ENCODE data around the gene ACOT8.
"Not testable (repeated sequence)": the region's sequence is repeated elsewhere in the genome, so short reads cannot be mapped to it uniquely, and the experiment has no call there.

ACOT8 gene

DNA sequence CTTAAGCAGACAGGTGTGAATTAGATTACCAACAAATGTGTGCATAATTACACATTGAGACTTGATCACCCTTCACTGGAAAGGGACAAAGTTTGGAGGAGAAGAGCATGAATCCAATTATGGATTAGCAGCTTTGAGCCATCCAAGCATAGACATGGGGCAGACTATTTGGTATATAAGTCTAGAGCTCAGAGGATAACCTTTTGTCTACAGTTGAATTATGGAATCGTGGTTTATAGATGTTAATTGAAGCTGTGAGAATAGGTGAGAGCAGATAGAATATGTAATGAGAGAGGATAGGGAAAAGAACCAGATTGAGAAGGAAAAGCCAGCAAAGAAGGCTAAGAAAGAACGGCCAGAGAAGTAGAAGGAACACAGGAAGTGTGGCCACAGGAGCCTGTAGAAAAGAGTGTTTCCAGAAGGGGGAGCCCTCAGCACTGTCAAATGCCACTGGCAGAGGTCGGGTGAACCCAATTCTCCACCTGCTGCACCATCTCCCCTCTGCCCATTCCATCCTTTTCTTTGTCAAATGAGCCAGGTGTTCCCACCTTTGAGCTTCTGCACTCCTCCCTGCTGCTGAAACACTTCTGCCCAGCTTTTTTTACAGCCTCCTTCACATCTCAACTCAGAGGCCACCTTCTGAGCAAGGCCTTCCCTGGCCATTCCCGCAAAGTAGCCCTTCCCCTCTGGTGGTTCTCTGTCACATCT is 58.1 kb downstream of the ACOT8 start:
- no peak overlapping the region for H3K4me3 ChIP-seq (ENCODE audit: low read depth, low read length)
- peak; percentile 75 for DNase-seq (ENCODE audit: low read depth)
- TF ChIP-seq MYC (IDR thresholded peaks at IDR 0.05; ENCODE audit: low read depth, low read length) = no peak
- TF ChIP-seq, protein P1, sequence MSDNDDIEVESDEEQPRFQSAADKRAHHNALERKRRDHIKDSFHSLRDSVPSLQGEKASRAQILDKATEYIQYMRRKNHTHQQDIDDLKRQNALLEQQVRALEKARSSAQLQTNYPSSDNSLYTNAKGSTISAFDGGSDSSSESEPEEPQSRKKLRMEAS (IDR thresholded peaks at IDR 0.05; ENCODE audit: low read depth, low read length) = no peak
- TF ChIP-seq, protein P2, sequence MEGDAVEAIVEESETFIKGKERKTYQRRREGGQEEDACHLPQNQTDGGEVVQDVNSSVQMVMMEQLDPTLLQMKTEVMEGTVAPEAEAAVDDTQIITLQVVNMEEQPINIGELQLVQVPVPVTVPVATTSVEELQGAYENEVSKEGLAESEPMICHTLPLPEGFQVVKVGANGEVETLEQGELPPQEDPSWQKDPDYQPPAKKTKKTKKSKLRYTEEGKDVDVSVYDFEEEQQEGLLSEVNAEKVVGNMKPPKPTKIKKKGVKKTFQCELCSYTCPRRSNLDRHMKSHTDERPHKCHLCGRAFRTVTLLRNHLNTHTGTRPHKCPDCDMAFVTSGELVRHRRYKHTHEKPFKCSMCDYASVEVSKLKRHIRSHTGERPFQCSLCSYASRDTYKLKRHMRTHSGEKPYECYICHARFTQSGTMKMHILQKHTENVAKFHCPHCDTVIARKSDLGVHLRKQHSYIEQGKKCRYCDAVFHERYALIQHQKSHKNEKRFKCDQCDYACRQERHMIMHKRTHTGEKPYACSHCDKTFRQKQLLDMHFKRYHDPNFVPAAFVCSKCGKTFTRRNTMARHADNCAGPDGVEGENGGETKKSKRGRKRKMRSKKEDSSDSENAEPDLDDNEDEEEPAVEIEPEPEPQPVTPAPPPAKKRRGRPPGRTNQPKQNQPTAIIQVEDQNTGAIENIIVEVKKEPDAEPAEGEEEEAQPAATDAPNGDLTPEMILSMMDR (IDR thresholded peaks at IDR 0.05; ENCODE audit: low read depth, low read length) = peak; percentile 83

DNA sequence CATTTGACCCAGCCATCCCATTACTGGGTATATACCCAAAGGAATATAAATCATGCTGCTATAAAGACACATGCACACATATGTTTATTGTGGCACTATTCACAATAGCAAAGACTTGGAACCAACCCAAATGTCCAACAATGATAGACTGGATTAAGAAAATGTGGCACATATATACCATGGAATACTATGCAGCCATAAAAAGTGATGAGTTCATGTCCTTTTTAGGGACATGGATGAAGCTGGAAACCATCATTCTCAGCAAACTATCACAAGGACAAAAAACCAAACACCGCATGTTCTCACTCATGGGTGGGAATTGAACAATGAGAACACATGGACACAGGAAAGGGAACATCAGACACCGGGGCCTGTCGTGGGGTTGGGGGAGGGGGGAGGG is 59.2 kb downstream of the ACOT8 start:
- DNase-seq (ENCODE audit: low read depth); H3K4me3 ChIP-seq (ENCODE audit: low read depth, low read length): not testable (repeated sequence)

DNA sequence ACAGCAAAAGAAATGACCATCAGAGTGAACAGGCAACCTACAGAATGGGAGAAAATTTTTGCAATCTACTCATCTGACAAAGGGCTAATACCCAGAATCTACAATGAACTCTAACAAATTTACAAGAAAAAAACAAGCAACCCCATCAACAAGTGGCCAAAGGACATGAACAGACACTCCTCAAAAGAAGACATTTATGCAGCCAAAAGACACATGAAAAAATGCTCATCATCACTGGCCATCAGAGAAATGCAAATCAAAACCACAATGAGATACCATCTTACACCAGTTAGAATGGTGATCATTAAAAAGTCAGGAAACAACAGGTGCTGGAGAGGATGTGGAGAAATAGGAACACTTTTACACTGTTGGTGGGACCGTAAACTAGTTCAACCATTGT is 59.7 kb downstream of the ACOT8 start:
- DNase-seq (ENCODE audit: low read depth); H3K4me3 ChIP-seq (ENCODE audit: low read depth, low read length): not testable (repeated sequence)

DNA sequence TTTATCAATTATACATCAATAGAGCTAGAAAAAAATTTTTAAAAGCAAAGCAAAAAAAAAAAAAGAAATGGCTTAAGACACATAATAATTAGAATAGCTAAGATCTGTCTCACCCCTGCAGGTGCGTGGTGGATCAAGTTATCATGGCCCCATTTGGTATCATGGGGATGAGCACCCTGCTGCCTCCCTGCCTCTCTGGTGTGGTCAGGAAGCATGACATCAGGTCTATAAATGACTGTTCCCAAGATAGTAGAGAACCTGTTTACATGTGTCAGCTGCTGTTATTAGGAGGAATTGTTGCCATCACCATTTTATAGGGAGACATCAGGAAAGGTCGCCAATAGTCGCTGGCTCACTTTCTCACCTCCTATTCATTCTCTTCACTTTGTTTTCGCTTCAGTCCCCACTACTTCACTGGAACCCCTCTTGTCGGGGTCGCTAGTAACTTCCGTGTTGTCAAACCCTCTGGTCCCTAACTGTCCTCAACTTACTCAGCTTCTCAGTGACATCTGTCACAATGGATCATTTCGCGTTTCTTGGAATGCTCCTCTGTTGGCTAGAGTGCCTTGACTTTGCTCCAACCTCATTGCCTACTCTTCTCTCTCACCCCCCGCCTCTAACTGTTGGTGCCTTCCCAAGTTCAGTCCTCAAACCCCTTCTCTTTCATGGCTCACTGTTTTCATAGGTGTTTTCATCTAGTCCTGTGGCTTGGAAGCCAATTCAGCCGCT is 60.7 kb downstream of the ACOT8 start:
- no peak overlapping the region for H3K4me3 ChIP-seq (ENCODE audit: low read depth, low read length)
- TF ChIP-seq MYC (IDR thresholded peaks at IDR 0.05; ENCODE audit: low read depth, low read length) = no peak
- no peak for DNase-seq (ENCODE audit: low read depth)

DNA sequence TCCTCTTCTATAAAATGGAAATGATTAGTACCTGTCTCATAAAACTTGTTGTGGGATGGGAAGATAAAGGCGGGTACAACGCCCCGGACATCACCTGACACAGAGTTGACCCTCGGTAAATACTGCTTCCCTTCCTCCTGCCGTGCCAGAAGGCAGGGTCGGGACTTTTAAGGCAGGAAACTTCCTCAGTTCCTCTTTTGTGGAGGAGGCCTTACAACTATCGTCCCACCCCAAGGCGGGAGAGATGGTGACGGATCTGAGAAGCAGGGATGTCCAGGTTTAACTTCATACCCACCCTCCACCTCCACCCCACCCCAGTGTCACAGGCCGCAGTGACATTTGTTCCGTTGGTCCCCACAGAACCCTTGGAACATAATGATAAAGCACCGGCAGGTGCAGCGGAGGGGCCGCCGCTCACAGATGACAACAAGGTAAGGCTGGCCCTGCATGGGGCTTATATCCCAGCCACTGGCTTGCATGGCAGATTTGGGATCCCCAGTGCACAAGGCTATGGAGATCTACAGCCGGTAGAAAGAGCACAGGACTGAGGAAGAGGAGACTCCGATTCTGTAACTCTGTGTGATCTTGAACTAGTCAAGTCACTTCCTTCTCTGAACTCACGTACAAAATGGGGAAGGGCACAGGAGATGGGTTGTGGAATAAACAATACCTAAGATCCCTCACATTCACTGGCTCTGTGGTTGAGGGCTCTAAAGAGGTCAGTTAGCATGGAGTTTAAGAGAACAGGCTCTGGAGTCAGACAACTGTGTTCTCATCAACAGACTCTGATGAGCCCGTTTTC is 64.7 kb downstream of the ACOT8 start:
- peak; percentile 73 for DNase-seq (ENCODE audit: low read depth)
- peak overlapping the region; percentile 98 for H3K4me3 ChIP-seq (ENCODE audit: low read depth, low read length)
- no peak for TF ChIP-seq POLR2A (IDR thresholded peaks at IDR 0.05; ENCODE audit: extremely low read depth, insufficient read length)
- TF ChIP-seq, protein P1 (IDR thresholded peaks at IDR 0.05; ENCODE audit: low read depth, low read length) = peak; percentile 32; the same call in 1 of the 2 replicates
